ENCODE data around the gene STYXL1.
"Not testable (repeated sequence)": the region's sequence is repeated elsewhere in the genome, so short reads cannot be mapped to it uniquely, and the experiment has no call there.

Gene STYXL1

GRCh38 chr7:76066716-76067503, 19.1 kb upstream of the STYXL1 start:
- no peak for DNase-seq (ENCODE audit: low read depth in 2 of 2, low spot score in 1 of 2)

GRCh38 chr7:76065016-76065612, 17.3 kb upstream of the STYXL1 start:
- DNase-seq (ENCODE audit: low read depth in 2 of 2, low spot score in 1 of 2), result no peak

DNA sequence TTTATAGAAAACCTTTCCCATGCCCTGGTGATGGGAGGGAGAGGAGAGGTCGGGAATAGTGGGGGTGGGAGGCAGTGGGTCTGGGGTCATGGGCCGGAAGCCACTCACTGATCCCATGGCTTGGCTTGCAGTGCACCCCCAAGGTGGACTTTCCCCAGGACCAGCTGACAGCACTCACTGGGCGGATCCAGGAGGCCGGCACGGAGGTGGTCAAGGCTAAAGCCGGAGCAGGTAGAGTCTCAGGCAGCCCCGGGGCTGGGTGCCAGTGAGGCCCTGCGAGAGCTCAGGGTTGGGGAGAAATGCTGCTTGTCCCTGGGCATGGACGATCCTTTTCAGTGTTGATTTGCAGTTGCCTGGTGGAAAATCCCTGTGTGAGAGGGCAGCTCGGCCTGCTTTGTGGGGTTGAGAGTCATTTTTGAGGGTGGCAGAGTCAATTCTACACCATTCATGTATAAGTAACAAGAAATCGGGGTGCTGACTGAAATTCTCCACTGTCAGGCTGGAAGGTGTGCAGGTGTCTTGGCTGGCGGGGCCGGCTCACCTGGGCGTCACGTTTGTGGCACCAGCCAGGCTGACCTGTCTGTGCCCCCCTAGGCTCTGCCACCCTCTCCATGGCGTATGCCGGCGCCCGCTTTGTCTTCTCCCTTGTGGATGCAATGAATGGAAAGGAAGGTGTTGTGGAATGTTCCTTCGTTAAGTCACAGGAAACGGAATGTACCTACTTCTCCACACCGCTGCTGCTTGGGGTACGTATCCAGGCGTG, 16.6 kb upstream of the STYXL1 start:
- DNase-seq (ENCODE audit: low read depth in 2 of 2, low spot score in 1 of 2), result no peak

DNA sequence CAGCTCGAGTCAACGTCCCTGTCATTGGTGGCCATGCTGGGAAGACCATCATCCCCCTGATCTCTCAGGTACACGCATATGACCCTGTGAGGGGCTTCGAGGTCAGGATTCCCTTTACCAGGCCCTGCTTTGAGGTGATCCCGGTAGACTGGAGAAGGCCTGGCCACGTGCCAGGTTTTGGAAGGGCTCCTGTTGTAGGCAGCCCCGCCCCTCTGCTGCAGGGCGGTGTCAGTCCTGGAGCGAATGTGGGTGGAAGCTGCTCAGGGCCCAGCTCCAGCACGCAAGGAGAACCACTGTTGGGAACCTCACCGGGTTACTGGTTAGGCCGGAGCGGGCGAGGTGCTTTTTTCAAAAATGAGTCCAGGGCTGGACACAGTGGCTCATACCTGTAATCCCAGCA, 15.7 kb upstream of the STYXL1 start:
- DNase-seq (ENCODE audit: low read depth in 2 of 2, low spot score in 1 of 2), result no peak

DNA sequence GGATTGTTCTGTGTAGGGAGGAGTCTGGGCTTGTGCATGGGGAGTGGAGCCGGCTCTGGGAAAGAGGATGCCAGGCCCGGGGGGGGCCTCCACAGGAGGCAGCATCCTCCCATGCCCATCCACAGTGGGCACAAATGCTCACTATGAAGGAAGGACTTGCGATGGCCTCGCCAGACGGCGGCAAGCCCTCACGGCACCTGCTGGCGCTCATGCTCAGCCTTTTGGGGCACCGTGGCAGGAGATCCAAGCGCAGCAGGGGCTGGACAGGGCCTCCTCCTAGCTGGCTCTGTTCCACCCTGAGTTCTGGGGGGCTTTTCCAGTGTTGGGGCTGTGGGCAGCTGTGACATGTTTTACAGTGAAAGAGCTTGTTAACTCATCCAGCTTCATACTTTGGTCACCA, 15.3 kb upstream of the STYXL1 start:
- DNase-seq (ENCODE audit: low read depth in 2 of 2, low spot score in 1 of 2), result no peak

DNA sequence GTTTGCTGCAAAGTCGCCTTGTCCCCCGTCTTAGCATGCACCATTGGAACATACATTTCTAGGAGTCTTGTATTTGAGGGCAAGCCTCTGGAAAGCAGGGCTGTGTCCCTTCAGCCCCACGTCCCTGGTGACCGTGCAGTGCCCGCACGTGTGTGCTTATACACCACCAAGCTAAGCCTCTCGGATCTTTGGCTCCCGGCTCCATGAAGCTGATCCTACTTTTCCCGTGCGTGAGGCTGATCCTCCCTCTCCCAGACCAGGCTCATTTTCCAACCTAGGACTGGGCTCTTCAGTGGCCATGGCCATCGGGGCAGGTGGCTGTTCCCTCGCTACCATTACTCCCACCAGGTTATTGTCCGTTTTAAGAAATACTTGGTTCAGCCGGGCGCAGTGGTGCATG, 14.5 kb upstream of the STYXL1 start:
- no peak for DNase-seq (ENCODE audit: low read depth in 2 of 2, low spot score in 1 of 2)

GRCh38 chr7:76060842-76061241, 13.0 kb upstream of the STYXL1 start:
- no peak for DNase-seq (ENCODE audit: low read depth in 2 of 2, low spot score in 1 of 2)

DNA sequence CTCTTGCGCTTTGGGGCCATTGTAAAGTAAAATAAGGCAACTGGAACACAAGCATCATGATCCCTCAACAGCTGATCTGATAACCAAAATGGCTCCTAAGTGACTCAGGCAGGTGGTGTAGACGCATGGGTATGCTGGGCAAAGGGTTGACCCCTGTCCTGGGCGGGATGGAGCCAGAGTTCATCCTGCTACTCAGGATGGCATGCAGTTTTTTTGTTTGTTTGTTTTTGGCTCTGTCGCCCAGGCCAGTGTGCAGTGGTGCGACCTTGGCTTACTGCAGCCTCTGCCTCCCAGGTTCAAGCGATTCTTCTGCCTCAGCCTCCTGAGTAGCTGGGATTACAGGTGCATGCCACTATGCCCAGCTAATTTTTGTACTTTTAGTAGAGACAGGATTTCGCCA, 10.9 kb upstream of the STYXL1 start:
- DNase-seq (ENCODE audit: low read depth in 2 of 2, low spot score in 1 of 2), result not testable (repeated sequence)

GRCh38 chr7:76057813-76058145, 10.0 kb upstream of the STYXL1 start:
- DNase-seq (ENCODE audit: low read depth in 2 of 2, low spot score in 1 of 2), result no peak

DNA sequence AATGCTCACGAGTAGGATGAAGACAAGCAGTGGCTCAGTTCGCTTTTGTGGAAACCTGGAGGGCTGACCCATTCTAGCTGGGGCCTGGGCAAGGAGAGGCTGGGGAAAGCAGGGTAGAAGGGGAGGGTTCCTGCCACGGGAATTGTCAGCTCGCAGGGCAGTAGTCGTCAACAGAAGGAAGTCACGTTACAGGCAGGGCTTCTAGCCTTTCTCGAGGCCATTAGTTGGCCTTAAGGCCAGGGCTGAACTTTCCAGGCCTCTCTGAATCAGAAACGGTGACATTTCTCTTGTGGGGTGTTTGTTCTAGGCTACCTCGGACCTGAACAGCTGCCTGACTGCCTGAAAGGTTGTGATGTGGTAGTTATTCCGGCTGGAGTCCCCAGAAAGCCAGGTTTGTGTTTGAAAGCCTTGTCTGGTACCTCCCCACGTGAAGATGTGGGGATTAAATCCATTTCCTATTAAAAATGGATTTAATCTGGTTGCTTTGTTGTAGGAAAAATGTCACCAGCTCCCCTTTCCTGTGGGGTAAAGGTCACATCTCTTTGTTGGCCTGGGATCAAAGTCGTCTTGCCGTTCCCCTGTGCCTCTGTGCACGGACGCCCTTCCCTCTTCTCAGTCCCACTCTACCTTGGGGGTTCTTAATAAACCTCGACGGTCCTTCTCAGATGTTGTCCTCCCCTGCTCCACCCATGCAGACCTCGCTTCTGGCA, 9.5 kb upstream of the STYXL1 start:
- no peak for DNase-seq (ENCODE audit: low read depth in 2 of 2, low spot score in 1 of 2)

GRCh38 chr7:76056241-76056640, 8.4 kb upstream of the STYXL1 start:
- no peak for DNase-seq (ENCODE audit: low read depth in 2 of 2, low spot score in 1 of 2)

DNA sequence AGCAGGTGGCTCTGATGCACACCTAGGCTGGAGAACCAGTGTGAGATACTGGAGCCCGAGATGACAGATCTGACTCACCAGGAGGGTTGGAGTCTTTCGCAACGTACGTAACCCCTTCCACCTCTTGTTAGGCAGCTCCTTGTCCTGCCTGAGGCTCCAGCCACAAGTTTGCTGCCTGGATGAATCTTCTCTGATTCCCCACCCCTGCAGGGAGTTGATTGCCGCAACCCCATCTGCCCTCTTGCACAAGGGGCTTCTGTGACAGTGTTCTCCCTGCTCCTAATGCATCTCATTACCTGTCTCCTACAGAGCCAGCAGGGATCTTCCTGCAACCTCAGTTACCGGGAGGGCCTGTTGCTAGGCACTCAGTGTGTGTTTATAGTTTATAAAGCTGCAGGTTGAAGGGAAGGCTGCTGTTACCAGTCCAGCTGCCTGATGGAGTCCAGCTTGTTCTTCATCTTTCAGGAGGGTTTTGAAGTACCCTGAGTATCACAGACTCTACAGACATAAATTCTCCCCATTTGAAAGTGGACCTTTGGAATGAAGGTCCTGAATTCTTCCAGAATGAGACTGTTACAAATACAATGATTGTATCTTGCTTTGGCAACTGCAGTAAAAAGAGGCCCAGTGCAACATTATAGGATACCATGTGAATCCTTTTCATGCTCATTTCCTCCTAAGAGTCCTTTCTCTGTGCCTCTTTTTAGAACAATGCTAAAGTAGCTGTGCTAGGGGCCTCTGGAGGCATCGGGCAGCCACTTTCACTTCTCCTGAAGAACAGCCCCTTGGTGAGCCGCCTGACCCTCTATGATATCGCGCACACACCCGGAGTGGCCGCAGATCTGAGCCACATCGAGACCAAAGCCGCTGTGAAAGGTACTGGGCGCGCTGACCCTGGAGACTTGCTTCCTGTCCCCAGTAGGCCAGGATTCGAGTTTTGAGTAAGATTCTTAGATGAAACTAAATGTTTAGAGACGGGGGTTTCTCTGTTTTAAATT, 6.6 kb upstream of the STYXL1 start:
- no peak for DNase-seq (ENCODE audit: low read depth in 2 of 2, low spot score in 1 of 2)

- DNase-seq (ENCODE audit: low read depth in 2 of 2, low spot score in 1 of 2), result no peak
These were observed 5.7 kb upstream of the STYXL1 start for GRCh38 chr7:76053461-76053860.

DNA sequence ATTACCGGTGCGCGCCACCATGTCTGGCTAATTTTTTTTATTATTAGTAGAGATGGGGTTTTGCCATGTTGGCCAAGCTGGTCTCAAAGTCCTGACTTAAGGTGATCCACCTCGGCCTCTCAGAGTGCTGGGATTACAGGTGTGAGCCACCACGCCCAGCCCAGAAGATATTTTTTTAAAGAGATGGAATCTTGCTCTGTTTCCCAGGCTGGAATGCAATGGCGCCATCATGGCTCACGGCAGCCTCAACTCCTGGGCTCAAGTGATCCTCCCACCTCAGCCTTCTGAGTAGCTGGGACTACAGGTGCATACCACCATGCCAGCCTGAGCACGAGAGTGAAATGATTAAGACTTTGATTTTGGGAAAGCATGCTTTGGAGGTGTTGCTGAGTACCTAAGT, 4.9 kb upstream of the STYXL1 start:
- DNase-seq (ENCODE audit: low read depth in 2 of 2, low spot score in 1 of 2), result not testable (repeated sequence)

DNA sequence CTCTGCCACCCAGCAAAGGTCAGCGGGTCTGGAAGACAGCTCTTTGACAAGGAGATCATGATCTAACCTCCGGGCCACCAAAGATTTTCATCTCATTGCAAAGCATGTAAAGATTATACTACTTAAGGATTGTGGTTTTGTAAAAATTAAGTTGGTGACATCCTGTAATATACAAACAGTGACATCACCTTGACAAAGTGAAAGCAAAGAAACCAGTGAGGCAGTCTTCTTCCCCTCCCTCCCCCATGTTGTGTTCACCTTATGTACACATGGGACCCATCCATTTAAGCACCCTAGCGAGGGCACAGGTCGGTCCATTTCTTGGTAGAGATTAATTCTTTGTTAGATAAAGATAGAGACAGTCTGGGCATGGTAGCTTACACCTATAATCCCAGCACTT, 4.0 kb upstream of the STYXL1 start:
- no peak for DNase-seq (ENCODE audit: low read depth in 2 of 2, low spot score in 1 of 2)

GRCh38 chr7:76050545-76050944, 2.7 kb upstream of the STYXL1 start:
- DNase-seq (ENCODE audit: low read depth in 2 of 2, low spot score in 1 of 2), result no peak

DNA sequence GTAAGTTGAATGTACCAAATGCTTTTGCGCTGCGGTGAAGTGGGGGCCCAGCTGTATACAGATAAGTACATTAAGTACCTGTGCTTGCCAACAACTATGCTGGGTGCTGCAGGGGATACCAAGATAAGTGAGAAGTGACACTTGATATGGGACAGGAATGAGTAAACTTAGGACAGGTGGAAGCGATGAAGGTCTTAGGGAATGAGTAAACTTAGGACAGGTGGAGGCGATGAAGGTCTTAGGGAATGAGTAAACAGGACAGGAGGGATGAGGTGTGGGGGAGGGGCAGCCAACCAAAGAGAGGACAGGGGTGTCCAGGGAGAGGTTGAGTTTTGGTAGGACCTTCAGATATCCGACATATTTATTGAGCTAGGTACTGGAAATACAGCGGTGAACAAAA, 1.5 kb upstream of the STYXL1 start:
- no peak for DNase-seq (ENCODE audit: low read depth in 2 of 2, low spot score in 1 of 2)

DNA sequence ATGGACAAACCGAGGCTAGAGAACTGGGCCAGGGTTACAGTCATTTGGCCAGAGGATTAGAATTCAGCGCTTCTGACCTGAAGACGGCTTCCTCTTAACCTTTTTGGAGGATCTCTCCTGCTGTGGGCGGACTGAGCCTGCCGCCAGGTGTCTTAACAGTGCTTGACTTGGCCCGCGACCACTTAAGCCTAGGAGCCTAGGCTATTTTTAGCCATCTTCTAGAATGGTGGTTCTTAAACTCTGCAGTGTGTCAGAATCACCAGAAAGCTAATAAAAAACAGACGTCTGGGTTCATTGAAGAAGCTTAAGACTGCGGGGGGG, 828 bp upstream of the STYXL1 start:
- DNase-seq (ENCODE audit: low read depth in 2 of 2, low spot score in 1 of 2), result no peak

DNA sequence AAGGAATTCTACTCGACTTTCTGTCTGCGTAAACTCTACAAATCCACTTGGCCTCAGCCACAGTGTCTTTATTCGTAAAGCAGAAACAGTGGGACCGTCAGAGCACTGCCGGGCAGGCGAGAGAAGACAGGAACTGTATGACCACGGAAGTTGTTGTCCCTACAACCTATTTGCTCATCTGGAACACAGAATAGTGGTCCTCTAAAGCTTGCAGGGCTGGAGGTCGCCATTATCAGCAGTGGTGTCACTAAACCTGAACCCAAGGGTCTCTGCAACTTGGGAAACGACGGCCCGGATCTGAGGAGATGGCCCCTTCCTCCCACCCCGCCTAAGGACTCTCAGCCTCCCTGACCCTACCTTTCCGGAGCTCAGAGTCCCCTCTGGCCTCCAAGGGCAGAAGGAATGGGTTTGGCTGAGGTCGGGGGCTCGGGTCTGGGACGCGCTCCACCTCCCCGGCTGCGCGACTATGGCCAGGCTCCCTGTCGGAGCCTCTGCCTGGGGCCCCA, 442 bp downstream of the STYXL1 start:
- DNase-seq (ENCODE audit: low read depth in 2 of 2, low spot score in 1 of 2), result no peak

DNA sequence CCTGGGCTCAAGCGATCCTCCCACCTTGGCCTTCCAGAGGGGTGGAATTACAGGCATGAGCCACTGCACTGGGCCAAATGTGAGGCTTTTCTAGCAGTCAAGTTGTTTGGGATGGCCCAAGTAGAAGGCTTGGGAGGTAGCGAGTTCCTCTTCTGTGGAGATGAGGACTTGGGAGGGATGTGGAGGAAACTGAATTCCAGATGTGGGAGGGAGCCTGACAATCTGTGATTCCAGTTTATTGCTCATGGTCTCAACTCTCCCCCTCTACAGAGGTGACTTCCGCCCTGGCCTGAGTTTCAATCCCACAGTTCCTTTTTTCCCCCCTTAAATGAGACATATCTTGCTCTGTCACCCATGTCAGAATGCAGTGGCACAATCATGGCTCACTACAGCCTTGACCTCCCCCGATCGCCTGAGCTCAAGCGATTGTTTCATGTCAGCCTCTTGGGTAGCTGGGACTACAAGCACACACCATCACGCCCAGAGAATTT, 3.4 kb downstream of the STYXL1 start:
- DNase-seq (ENCODE audit: low read depth in 2 of 2, low spot score in 1 of 2), result no peak

All from stimulated activated CD8-positive, alpha-beta memory T cell treated with anti-CD3 and anti-CD28 coated beads, Interleukin-4, amount 100 ng/mL, for 1 hour (primary cell).